Measurements from ENCODE around the gene PPP1R14C.

The PPP1R14C gene

GRCh38 chr6:150273457-150274309 lies 130.8 kb downstream of the PPP1R14C start:
- ATAC-seq: no peak

GRCh38 chr6:150275489-150275888 lies 132.6 kb downstream of the PPP1R14C start:
- ATAC-seq: no peak

- no peak for ATAC-seq
Observed at GRCh38 chr6:150276168-150276936, 133.5 kb downstream of the PPP1R14C start.

GRCh38 chr6:150276937-150277742 lies 134.3 kb downstream of the PPP1R14C start:
- no peak for ATAC-seq

- no peak for ATAC-seq
Observed at GRCh38 chr6:150279533-150279932, 136.7 kb downstream of the PPP1R14C start.

- no peak for ATAC-seq
Observed at GRCh38 chr6:150280703-150281102, 137.9 kb downstream of the PPP1R14C start.

- ATAC-seq: no peak
Observed at GRCh38 chr6:150281767-150282166, 138.9 kb downstream of the PPP1R14C start.

- no peak for ATAC-seq
Observed at GRCh38 chr6:150282806-150283205, 140.0 kb downstream of the PPP1R14C start.

- no peak for ATAC-seq
Observed at GRCh38 chr6:150286460-150286859, 143.6 kb downstream of the PPP1R14C start.

- ATAC-seq: no peak
Observed at GRCh38 chr6:150286912-150287311, 144.1 kb downstream of the PPP1R14C start.

GRCh38 chr6:150288456-150288855 lies 145.6 kb downstream of the PPP1R14C start:
- no peak for ATAC-seq

GRCh38 chr6:150289454-150290071 lies 146.7 kb downstream of the PPP1R14C start:
- ATAC-seq: no peak

GRCh38 chr6:150290429-150290828 lies 147.6 kb downstream of the PPP1R14C start:
- no peak for ATAC-seq

GRCh38 chr6:150291968-150292710 lies 149.3 kb downstream of the PPP1R14C start:
- ATAC-seq: no peak

- ATAC-seq: no peak
Observed at GRCh38 chr6:150293019-150293418, 150.2 kb downstream of the PPP1R14C start.

GRCh38 chr6:150293423-150294173 lies 150.8 kb downstream of the PPP1R14C start:
- no peak for ATAC-seq

GRCh38 chr6:150296890-150297289 lies 154.0 kb downstream of the PPP1R14C start:
- ATAC-seq: no peak

- no peak for ATAC-seq
Observed at GRCh38 chr6:150297327-150298029, 154.6 kb downstream of the PPP1R14C start.

GRCh38 chr6:150298030-150298380 lies 155.2 kb downstream of the PPP1R14C start:
- ATAC-seq: no peak

- no peak for ATAC-seq
Observed at GRCh38 chr6:150298676-150299075, 155.8 kb downstream of the PPP1R14C start.
